HT1080 (cell line): ENCODE measurements around the gene PLA2G4A. TPM values are rescaled to one million over a fixed set of nuclear protein-coding genes. Genes with fewer than 3 reads are reported as not detected.

ENCODE experiments used
- DNase-seq: peaks from one replicate; pipeline ENCODE4 v3.0.0-alpha.2; 2015; ENCODE audit warnings: low read depth
- total RNA-seq: library from RNA; depleted of rRNA; stranded (reverse); fragments of >200 nt; shearing (Covaris generic); gene quantifications from 2 replicates; pipeline ENCODE4 v1.2.3, GENCODE V29; 2014

PLA2G4A gene
- total RNA-seq, 1 experiment from 2014 or later = 0.34 TPM

DNA sequence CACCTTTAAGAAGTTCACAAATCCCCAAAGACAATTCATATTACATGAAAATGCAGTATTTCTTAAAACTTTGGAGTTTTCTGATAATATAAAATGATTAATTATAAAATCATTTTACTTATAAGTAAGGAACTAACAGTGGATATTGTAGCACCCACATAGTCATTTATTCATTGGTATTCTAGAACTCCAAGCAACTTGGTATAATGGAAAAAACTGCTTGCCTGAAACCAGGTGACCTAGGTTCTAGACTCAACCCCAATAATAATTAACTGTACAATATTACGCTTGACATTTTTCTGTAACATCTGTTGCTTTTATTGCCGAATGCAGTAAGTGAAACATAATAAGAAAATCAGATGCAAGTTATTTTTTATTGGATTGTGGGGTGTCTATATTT lies 2.4 kb downstream of the PLA2G4A start:
- no peak for DNase-seq

DNA sequence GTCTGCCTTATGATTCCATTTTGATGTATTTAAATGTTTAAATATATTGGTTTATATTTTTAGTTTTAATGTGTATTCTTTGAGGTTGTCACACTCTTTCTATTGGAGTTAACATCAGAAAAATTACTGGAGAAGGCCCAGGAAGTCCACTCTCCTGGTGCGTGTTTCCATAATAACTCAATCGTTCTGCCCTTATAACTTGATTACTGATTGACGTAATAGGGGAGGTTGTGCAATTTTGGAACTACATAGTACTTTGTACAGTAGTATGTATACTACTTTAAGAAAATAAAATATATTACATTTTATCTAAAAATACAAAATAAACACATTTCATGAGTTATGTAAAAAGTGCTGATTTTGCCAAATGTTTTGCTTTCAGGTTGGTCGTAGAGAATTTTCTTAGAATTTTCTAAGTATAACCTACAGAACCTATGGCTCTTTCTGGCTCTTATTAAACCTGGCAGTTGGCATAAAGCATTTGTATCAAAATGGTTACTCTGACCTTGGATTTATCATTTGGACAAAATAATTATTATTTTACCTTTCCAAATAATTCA lies 5.7 kb downstream of the PLA2G4A start:
- DNase-seq = no peak

DNA sequence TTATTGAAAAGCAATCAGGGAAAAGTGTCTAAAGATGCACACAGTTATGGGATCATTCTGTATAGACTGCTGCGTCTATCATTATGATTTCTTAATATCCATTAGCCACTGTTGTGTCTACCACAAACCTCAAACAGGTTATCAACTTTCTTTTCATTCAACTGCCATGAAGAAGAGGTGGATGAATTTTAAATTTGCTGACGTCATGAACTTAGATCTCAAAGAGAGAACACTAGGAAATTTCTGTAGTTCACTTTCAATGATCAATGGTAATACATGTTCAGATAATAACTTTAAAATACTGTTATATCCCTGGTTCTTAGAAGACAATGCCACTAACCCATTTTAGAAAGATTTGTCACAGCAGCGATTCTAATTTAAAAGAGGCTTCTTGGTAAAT lies 6.7 kb downstream of the PLA2G4A start:
- no peak for DNase-seq

DNA sequence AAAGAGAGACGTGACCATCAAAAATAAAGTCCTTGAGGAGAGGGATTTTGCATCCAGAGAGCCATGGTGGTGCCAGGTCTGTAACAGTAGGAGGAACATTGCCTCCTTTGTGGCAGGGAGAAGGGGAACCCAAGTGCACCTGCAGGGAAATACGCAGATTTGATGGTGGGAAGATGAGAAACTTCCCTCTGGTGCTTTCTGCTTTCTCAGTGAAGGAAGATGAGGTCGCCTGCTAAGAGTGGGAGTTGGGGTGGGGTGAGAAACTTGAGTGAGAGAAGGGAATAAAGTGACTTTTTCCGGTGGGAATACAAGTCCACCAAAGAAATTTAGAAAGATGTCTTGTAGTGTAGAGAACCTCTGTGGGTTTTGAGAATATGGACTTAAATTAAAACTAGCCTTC lies 9.1 kb downstream of the PLA2G4A start:
- no peak for DNase-seq

DNA sequence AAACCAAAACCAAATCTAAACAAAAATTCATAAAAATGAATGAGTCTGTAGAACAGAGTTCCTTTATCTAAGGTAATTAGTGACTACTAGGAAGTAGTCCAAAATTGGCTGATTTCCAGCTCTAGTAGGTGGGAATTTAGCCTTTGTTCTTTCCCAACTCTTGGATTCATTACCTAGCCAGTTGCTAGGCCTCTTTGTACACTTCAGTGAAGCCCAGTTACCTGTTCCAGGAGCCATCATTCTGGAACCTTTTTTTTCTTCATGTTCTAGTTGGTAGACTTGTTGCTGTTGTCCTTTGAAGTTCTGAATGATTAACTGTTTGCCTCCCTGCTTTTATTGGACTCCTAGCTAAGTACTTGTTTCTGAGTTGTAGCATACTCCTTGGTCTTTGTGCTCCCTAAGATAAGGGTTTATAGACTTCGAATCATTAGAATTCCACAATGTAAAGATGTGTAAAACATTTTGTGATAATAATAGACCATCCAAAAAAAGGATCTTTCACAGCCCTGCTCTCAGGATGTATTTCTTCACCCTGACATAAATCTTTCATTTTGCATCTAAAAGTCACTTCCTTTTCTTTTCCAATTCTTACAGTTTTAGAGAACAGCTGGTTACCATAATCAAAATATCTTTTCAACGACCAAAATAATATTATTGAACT lies 9.8 kb downstream of the PLA2G4A start:
- DNase-seq = no peak

DNA sequence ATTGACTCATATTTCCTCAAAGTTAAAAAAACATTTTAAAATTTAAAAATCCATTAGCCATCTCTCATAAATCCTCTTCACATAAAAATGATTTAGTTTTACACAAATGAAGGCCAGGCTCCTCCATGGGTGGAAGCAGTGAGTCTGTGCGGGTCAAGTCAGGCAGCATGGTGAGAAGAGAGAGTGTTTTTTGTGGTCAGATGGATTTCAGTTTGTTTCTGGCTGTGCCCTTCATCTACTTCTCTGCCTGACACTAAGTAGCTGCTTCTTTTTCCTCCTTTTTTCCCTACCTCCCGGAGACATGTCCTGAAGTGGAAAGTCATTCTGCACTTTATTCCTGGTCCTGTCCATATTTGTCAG lies 10.3 kb downstream of the PLA2G4A start:
- DNase-seq = no peak

DNA sequence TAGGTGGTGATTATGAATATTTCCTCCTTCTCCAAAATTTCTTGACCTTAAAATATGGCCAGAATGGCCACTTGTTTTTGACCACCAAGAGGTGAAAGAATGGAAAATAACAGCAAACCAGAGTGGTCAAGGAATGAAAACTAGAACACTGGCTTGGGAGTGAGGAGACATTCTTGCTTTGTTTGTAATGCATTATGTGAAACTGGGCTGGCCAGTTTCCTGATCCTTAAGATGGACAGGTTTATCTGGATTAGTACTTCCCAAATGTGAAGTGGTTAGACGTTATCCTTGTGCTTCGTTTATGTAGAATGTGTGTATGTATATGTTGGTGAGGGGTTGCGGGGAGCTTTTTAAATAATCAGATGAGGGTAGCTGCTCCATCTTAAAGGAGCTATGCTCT lies 12.8 kb downstream of the PLA2G4A start:
- DNase-seq = no peak

DNA sequence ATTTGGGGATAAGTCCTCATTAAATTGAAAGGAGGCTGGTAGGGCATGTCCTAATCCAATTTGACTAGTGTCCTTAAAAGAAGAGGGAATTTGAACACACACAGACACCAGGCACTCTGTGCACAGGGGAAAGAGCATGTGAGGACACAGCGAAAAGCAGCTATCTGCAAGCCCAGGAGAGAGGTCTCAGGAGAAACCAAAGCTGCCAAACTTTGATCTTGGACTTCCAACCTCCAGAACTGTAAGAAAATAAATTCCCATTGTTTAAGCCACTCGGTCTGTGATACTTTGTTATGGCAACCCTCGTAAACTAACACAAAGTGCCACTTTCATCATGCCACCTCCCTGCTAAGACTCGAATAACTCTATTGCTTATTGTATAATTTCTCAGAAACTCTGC lies 13.8 kb downstream of the PLA2G4A start:
- no peak for DNase-seq

DNA sequence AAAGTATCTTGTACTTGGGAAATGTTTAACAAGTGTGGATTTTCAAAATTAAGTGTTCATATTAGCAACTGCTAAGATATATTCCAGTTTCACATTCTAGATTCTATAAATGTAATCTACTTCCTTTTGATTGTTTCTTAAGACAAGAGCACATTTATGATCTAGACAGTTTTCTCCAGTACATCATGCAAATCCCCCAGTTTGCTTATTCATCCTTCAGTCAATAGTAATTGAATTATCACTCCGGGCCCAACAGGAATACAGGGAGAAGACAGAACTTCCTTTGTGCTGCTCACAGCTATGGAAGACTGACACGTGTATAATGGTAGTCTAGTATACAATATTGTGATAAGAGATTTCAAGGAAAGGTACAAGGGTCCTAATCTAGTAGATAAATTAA lies 14.5 kb downstream of the PLA2G4A start:
- DNase-seq = no peak

DNA sequence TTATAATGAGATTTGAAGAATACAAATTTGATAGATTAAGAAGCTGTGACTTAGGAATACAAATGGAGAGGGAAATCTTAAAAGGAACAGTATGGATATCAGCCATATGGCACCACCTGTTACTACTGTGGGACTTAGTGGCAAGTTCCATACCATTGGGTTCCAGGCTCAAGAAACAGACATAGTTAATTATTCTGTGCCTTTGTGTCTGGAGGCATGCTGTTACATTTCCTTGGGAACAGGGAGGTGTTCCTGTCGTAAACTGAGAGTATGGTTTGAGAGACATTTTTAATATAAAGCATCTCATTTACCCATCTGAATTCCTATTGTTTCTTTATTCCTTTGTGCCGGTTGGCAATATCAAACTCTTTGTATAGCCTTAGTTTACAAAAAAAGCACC lies 15.2 kb downstream of the PLA2G4A start:
- DNase-seq = no peak

DNA sequence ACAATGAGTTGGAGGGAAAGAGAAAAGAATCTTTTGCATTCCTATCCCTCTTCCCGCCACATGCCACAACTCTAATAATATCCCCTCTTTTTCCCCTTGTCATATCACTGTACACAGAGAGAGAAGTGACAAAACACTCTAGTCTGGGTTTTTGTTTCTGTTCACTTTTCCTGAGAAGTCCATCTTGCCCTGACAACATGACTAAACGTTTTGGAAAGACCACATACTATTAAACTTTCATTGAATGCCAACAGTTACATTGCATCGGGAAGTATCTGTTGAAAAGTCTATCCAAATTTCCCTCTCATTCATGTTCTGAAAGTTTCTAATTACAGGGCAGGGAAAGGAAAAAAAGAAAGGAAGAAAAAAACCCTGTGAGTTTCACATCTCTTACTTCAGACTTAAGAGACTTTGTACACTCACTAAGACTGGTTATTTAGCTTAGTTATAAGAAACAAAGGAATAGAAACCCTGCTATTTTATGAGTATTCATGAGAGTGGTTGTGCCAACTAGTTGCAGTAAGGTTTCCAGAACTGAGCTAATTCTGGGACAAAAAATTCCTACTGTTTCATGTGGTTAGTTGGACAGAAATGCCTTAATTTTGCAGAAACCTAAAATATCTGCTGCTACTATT lies 16.9 kb downstream of the PLA2G4A start:
- no peak for DNase-seq

DNA sequence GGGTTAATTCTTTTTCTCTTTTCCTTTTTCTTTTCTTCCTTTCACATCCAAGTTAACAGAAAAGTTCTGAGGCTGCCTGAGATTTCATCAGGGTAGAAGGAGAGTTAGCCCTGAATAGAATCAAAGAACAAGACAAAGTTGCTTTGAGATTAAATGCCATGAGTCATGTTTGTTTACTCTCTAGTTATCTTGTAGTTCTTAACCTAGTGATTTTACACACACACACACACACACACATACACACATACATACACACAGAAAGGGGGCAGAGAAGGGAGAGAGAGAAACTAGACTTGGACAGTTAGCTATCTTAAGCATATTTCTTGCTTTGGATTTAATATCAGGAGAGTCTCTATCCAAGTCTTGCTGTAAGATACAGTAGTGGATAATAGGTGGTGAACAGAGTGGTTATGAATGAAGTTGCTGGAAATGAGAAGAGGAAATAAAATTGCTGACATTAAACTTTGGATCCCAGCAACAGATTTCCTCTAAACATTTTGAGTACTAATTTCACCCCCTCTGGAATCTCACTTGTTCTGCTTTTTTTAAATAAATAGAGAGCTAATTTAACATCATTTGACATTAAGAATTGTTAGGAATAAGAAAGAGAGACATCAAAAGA lies 19.9 kb downstream of the PLA2G4A start:
- no peak for DNase-seq

DNA sequence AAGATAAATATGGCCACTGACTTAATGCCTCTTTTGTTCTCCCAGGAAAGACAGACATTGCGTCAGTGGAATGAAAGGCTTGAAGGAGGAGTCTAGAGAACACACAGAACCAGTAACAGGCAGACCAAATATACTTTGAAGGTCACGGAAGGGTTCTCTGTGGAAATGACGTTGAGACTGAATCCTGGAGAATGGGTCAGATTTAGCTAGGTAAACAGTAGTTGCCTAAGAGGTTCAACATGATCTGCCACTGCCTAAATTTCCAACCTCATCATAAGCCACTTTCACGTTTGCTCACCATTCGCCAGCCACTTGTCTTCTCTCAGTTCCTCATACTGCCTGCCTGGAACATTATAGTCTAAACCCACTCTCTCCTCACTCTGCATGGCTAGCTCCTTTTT lies 20.5 kb downstream of the PLA2G4A start:
- DNase-seq = no peak

DNA sequence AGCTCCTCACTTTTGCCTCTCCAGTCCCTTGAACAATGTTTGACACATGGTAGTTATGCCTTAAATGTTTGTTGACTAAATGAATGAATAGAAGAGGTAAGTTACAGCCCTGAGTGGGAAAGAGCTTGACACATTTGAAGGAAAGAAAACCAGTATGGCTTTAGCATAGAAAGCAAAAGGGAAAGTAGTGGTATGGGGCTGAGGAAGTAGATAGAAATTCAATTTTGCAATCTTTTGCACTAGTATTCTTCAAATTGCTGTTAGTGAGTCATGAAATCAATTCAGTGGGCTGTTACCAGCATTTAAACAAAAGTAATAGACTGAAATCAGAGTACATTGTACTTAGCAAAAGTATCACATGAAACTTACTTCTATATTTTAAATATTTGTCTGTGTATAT lies 21.1 kb downstream of the PLA2G4A start:
- DNase-seq = no peak

DNA sequence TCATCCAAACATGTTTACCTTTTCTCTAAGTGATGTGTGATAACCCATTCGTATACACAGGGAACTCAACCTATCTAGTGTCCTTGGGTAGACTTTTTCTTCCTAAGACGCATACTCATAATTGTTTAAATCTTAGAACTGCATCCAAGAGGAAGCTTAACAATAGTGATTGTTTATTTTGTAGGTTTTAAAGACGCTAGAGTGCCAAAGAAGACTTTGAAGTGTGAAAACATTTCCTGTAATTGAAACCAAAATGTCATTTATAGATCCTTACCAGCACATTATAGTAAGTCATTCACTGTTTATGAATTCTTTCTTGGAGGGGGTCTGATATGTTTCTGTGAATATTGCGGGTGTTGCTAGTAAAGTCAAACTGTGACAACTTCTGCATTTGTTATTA lies 25.4 kb downstream of the PLA2G4A start:
- no peak for DNase-seq

DNA sequence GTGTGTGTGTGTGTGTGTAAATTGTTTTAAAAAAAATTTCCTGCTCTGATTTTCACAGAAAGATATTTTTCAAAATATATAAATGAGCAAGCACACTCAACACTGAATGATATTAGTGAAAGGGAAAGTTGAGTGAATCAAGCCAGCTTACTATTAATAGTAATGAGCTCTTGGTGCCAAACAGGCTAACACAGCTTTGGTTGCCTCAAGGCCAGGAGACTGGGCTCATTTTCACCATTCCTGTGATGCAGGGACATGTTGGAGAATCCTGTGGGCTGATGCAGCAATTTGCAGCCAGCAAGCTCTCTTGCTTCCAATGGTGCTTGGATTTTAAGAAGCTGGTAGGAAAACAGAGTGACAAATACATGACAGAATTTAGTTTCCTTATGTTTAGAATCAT lies 30.2 kb downstream of the PLA2G4A start:
- DNase-seq = no peak

DNA sequence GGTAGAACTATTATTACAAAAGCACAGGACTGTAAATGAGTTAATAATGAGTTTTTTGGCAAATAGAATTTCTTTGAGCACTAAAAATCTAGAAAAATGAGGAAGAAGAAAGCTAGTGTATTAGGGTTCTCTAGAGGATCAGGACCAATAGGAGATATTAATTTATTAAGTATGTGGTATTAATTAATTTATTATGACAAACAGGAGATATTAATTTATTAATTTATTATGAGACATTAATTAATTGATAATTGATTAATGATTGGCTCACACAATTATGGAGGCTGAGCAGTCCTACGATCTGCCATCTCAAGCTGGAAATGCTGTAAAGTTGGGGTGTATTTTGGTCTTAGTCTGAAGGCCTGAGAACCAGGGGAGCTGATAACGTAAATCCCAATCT lies 31.2 kb downstream of the PLA2G4A start:
- no peak for DNase-seq

DNA sequence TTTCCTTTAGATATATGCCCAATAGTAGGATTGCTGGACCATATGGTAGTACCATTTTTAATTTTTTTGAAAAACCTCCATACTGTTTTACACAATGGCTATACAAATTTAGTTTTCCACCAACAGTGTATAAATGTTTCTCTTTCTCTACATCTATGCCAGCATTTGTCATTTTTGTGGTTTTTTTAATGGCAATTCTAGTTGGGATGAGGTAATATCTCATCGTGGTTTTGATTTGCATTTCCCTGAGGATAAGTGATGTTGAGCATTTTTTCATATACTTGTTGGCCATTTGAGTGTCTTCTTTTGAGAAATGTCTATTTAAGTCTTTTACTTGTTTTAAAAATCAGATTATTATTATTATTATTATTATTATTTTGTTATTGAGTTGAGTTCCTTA lies 35.5 kb downstream of the PLA2G4A start:
- peak; percentile 6 for DNase-seq

DNA sequence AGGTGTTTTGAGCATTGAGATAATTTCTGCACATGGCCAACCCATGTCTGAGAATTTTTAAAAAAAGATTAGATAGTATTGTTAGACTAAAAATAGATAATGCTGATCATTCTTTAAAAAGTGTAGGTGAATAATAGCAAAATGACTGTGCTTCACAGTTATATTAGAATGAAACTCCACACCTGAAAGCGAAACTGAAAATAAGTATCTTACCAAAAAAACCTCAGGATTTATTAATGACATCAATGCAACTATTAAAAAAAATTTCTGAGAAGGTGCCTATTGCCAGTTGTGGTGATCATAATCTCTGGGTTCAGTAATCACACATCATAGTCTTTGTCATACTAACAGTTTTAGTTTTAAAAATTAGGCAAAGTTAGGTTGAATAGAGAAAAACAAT lies 36.5 kb downstream of the PLA2G4A start:
- no peak for DNase-seq

DNA sequence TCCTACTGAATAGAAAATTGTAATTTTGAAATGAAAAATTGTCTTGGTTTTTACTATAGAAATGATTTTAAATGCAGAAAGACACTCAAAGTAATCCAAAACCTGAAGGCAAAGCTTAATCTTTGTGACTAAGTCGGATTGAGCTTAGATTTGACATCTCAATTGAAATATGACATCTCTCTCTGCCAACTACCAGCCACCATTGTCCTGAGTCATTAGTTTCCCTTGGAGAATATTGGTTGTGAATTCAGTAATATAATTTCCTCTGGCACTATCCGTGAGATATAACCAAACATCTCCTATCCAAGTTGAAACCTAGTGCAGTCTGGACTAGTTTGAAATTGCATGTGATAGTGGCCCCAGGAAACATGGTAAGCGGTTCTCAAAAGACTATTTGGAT lies 37.1 kb downstream of the PLA2G4A start:
- DNase-seq = peak; percentile 6

DNA sequence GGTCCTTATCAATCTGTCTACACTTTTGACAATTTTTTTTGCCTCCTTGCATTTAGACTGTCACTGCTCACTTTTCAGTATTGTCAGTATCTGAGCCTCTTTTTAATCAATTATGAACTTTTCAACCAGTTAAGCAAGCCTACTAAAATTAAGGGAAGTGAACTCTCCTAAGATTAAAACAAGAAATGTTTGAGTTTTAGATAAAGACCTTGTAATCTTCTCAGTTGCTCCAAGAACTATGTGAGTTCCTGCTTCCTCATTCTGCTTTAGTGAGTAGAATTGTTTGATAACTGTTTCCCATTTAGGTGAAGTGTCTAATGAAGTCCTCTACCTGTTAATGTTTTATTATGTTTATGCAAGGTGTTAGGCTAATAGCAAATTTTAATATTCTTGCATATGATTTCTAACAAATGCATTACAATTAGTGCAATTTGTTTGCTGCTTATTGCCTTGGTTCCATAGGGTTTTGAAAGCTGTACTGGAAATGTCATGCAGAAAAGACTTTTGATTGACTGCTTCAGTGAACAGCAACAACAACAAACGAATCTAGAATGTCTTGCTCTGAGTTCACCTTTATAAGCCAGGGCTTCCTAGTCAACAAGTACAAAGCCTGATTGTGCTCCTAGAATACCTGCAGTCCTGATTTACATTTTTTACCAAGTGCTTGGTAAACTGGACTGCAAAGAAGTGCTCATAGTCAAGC lies 40.9 kb downstream of the PLA2G4A start:
- DNase-seq = no peak

DNA sequence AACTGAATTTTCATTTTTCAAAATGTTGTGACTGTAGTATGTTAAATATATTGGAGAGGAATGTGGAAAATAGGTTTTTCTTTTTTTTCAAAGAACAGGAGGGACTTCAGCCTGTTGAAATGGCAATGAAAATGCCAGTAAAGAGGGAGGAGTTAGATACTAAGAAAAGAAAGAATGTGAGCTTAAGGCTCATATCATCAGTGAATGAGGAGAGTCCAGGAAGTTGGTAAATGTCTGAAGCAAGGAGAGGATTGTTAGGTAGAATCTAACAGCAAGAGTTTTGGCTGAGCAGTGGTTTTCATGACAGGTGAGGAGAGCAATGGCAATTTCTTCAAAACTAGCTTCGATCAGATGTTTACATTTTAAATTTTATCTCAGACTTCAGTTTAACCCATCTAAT lies 43.0 kb downstream of the PLA2G4A start:
- no peak for DNase-seq
